NT2/D1 (cell line): Measurements from ENCODE around the gene EXOC5.

ENCODE experiments used
- DNase-seq: peaks from one replicate; pipeline ENCODE4 v3.0.0-alpha.2; 2011; ENCODE audit warnings: low read depth, low spot score
- H3K27me3 ChIP-seq: 2 replicates; pipeline ENCODE4 v1.6.0; 2011; ENCODE audit warnings: mild to moderate bottlenecking; ENCODE audit not compliant: insufficient read length, insufficient read depth
- H3K36me3 ChIP-seq: 2 replicates; pipeline ENCODE4 v1.6.1; 2011; ENCODE audit warnings: mild to moderate bottlenecking, low read length, mixed read lengths; ENCODE audit not compliant: insufficient read depth, insufficient read length
- H3K4me1 ChIP-seq: 2 replicates; pipeline ENCODE4 v1.5.1; 2011; ENCODE audit not compliant: insufficient read depth, insufficient read length
- H3K4me3 ChIP-seq: 2 replicates; pipeline ENCODE4 v1.5.1; 2011; ENCODE audit warnings: low read depth; ENCODE audit not compliant: insufficient read length
- H3K9ac ChIP-seq: 2 replicates; pipeline ENCODE4 v1.6.0; 2011; ENCODE audit warnings: low read depth; ENCODE audit not compliant: insufficient read length
- H3K9me3 ChIP-seq: 2 replicates; pipeline ENCODE4 v1.5.1; 2011; ENCODE audit warnings: mild to moderate bottlenecking, low read length; ENCODE audit not compliant: insufficient read depth
- SUZ12 ChIP-seq: IDR thresholded peaks from 2 replicates; pipeline ENCODE4 v1.6.1; 2011; ENCODE audit not compliant: insufficient read length, insufficient read depth; ENCODE audit errors: extremely low read depth
- YY1 ChIP-seq: IDR thresholded peaks from 2 replicates; pipeline ENCODE4 v1.6.1; 2011; ENCODE audit not compliant: insufficient read length, insufficient read depth
- ZNF274 ChIP-seq: IDR thresholded peaks from 2 replicates; pipeline ENCODE4 v1.6.1; 2011; ENCODE audit warnings: mild to moderate bottlenecking, low read depth, low read length

The EXOC5 gene

DNA sequence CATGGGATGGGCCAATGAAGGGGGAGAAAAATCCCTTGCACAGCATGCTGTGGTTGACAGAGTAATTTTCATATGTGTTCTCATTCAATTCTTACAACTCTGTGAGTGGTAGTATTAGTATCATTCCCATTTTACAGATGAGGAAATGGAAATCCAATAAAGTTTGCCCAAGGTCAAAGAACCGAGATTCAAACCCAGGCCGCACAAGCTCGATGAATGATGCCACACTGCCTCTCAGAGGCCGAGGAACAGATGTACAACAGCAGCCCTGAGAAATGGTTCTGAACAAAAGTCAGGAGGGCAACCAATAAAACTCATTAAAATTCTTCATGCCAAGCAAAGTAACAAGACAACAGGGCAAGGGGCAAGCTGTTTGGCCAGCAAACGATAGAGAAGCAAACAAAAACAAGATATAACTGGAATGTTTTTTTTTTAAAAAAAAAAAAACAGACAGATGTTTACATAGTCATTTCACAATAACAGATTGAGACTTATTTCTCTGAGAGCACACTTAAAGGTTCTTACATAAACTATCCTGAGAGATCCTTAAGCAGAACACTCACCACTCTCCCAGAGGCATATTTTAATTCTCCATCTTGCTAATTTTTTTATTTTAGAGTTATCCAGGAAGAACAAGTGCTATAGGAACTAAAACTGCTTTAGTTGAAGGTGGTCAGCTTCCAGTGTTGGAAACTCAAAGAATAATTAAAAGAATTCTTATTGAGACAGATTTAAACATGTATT, 85.8 kb downstream of the EXOC5 start:
- Histone ChIP-seq H3K27me3 (no peaks in the 10 kb centered on the region), H3K9me3 (no peaks in the 10 kb centered on the region), H3K4me1 (no peaks in the 10 kb centered on the region), H3K9ac (no peak overlapping the region), H3K36me3 (no peaks in the 10 kb centered on the region), H3K4me3 (no peak overlapping the region)
- TF ChIP-seq SUZ12 (no peak), ZNF274 (no peak), YY1 (no peak)
- DNase-seq, result peak; percentile 22

DNA sequence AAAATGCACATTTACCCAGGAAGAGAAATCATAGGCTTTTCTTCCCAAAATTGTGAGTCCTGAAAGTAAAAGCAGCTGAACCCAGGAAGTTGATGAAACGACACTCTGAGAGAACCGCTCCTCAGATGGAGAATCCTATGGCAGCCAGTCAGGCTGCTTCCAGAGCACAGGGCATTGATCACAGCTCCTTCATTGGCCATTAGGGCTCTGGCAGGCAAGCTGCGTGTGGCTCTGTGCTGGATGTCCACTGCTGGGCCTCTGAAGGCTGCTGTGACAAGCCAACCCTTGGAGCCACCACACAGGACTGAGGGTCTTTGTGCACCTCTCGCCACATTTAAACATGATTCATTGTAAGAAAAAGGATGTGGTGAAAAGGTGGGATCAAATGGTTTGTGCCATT, 89.4 kb downstream of the EXOC5 start:
- Histone ChIP-seq H3K4me3 (no peak overlapping the region), H3K27me3 (no peaks in the 10 kb centered on the region), H3K36me3 (no peaks in the 10 kb centered on the region), H3K9me3 (no peaks in the 10 kb centered on the region), H3K9ac (no peak overlapping the region), H3K4me1 (no peaks in the 10 kb centered on the region)
- DNase-seq, result no peak
- TF ChIP-seq ZNF274 (no peak), YY1 (no peak), SUZ12 (no peak)

DNA sequence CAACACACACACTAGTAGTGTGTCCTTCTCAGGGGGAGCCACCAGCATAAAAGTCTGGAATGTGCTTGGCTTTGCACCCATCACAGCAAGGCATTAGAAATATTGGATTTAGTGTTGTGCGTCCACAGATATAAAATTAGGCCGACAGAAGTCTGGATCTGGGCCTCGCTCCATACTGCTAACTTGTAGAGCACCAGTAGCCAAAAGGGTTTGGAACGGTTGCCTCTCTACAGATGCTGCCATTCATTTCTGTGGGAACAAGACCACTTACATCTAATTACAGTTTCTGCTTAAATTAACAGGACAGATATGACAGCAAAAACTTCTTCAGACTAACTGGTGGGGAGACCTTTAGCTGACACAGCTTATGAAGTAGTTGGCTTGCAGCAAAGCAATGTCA, 94.2 kb downstream of the EXOC5 start:
- no peaks in the 10 kb centered on the region for H3K27me3 ChIP-seq
- TF ChIP-seq YY1, result no peak
- TF ChIP-seq ZNF274, result no peak
- no peak for TF ChIP-seq SUZ12

DNA sequence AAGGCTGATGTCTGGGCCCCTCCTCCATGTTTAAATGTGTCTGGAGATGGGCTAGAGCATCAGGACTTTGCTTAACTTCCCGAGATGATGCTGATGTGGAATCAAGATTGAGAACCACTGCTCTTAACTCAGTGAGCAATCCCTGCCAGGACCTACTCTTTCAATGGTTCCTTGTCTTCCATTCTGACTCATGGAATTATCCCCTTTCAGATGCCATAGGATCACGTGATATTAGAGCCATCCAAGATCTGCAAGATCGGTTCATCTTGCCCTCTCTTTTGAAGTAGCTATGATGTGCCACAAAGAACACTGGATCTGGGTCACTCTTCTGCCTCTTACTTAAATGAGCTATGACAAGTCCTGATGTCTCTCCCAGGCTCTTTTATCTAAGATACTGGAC, 96.8 kb downstream of the EXOC5 start:
- Histone ChIP-seq H3K36me3 (no peaks in the 10 kb centered on the region), H3K9me3 (no peaks in the 10 kb centered on the region), H3K9ac (no peak overlapping the region), H3K4me1 (peaks cover 5% of the 10 kb centered on the region), H3K4me3 (no peak overlapping the region), H3K27me3 (no peaks in the 10 kb centered on the region)
- TF ChIP-seq SUZ12 (no peak), YY1 (no peak), ZNF274 (no peak)
- DNase-seq, result no peak

More for the DNA sequence above, 94.2 kb downstream of the EXOC5 start:
- no peaks in the 10 kb centered on the region for H3K36me3 ChIP-seq
- no peak overlapping the region for H3K4me3 ChIP-seq
- H3K9me3 ChIP-seq, result no peaks in the 10 kb centered on the region
- DNase-seq, result no peak
- no peaks in the 10 kb centered on the region for H3K4me1 ChIP-seq
- H3K9ac ChIP-seq, result no peak overlapping the region

DNA sequence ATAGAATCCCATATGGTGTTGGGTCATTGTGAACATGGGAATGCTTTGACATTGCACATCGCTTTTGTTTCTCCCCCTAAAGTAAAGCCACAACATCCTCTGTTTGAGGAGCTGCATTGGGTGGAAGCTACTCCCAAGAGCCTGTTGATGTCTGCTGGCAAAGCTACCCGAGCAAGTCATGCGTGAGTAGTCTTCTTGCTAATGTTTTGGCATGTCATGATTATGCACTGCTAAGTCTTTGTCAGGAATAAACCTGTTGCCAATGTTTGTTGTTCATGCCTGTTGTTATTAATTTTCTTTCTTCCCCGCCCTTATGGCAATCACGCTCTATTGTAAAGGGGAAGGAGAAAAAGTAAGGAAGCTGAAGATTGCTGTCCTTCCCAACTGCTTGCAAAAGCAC, 97.3 kb downstream of the EXOC5 start:
- Histone ChIP-seq H3K9me3 (no peaks in the 10 kb centered on the region), H3K36me3 (no peaks in the 10 kb centered on the region), H3K4me1 (peaks cover 5% of the 10 kb centered on the region), H3K27me3 (no peaks in the 10 kb centered on the region), H3K4me3 (no peak overlapping the region), H3K9ac (no peak overlapping the region)
- no peak for DNase-seq
- TF ChIP-seq SUZ12 (no peak), ZNF274 (no peak), YY1 (no peak)

GRCh38 chr14:57169901-57170300, 98.8 kb downstream of the EXOC5 start:
- H3K4me1 ChIP-seq, result peaks cover 5% of the 10 kb centered on the region

DNA sequence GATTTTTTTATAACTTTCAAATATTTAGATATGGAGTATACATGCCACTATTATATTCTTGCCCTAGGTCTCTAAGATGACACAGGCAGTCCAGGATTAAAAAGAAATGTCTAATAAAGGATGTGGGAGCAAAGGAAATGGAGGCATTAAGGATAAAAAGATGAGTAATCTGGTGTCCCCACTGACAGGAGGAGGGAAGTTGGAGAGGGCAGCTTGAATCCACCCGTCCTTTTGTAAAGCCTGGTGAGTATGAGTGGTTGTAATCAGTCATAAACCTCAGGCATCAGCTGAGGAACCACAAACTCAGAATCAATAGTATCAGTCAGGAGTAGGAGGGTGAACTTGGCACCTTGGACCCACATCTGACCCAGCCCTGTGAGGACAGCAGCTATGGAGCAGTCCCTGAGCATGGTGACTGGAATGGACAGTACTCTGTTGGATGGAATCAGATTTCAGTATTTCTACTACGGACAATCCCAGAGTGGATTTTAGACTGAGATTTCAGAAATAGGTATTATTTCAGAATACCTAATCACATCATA, 100.5 kb downstream of the EXOC5 start:
- H3K9ac ChIP-seq, result no peak overlapping the region
- H3K4me1 ChIP-seq, result peaks cover 5% of the 10 kb centered on the region
- H3K27me3 ChIP-seq, result no peaks in the 10 kb centered on the region
- no peak for DNase-seq
- H3K4me3 ChIP-seq, result no peak overlapping the region
- H3K36me3 ChIP-seq, result no peaks in the 10 kb centered on the region
- H3K9me3 ChIP-seq, result no peaks in the 10 kb centered on the region
- no peak for TF ChIP-seq YY1
- no peak for TF ChIP-seq SUZ12
- TF ChIP-seq ZNF274, result no peak

More at GRCh38 chr14:57169901-57170300, 98.8 kb downstream of the EXOC5 start:
- no peaks in the 10 kb centered on the region for H3K9me3 ChIP-seq
- H3K36me3 ChIP-seq, result no peaks in the 10 kb centered on the region
- no peak overlapping the region for H3K4me3 ChIP-seq
- peak; percentile 16 for DNase-seq
- H3K9ac ChIP-seq, result no peak overlapping the region
- H3K27me3 ChIP-seq, result no peaks in the 10 kb centered on the region
- TF ChIP-seq YY1, result no peak
- TF ChIP-seq SUZ12, result no peak
- TF ChIP-seq ZNF274, result no peak
